NCI-H748 (cell line): ENCODE results near the gene MSI2.

ENCODE experiments used
- DNase-seq: peaks from one replicate; lab custom pipeline; 2025; ENCODE audit not compliant: unreplicated experiment; lab: John Stamatoyannopoulos, UW

Gene MSI2

GRCh38 chr17:57471868-57472368 is 215.6 kb downstream of the MSI2 start:
- peak; percentile 10 for DNase-seq

GRCh38 chr17:57475796-57476195 is 219.5 kb downstream of the MSI2 start:
- DNase-seq: no peak

GRCh38 chr17:57477522-57478362 is 221.4 kb downstream of the MSI2 start:
- DNase-seq: no peak

GRCh38 chr17:57478478-57479250 is 222.3 kb downstream of the MSI2 start:
- DNase-seq: no peak

GRCh38 chr17:57480438-57481196 is 224.3 kb downstream of the MSI2 start:
- DNase-seq: no peak

GRCh38 chr17:57481910-57482391 is 225.6 kb downstream of the MSI2 start:
- DNase-seq: no peak

GRCh38 chr17:57482657-57483056 is 226.3 kb downstream of the MSI2 start:
- no peak for DNase-seq

GRCh38 chr17:57484081-57484666 is 227.9 kb downstream of the MSI2 start:
- no peak for DNase-seq

- no peak for DNase-seq
Measured at GRCh38 chr17:57484826-57485565, 228.7 kb downstream of the MSI2 start.

- DNase-seq: no peak
Measured at GRCh38 chr17:57485566-57485865, 229.2 kb downstream of the MSI2 start.

GRCh38 chr17:57485916-57486881 is 229.9 kb downstream of the MSI2 start:
- no peak for DNase-seq

GRCh38 chr17:57486882-57487301 is 230.6 kb downstream of the MSI2 start:
- no peak for DNase-seq

- no peak for DNase-seq
Measured at GRCh38 chr17:57487573-57487972, 231.2 kb downstream of the MSI2 start.

- no peak for DNase-seq
Measured at GRCh38 chr17:57488856-57489255, 232.5 kb downstream of the MSI2 start.

- DNase-seq: no peak
Measured at GRCh38 chr17:57489321-57489720, 233.0 kb downstream of the MSI2 start.

GRCh38 chr17:57490111-57490845 is 234.0 kb downstream of the MSI2 start:
- DNase-seq: no peak

GRCh38 chr17:57490890-57491289 is 234.6 kb downstream of the MSI2 start:
- DNase-seq: no peak

GRCh38 chr17:57493171-57493570 is 236.8 kb downstream of the MSI2 start:
- no peak for DNase-seq
